ENCODE results near the gene ENOX2.

ENOX2 gene

DNA sequence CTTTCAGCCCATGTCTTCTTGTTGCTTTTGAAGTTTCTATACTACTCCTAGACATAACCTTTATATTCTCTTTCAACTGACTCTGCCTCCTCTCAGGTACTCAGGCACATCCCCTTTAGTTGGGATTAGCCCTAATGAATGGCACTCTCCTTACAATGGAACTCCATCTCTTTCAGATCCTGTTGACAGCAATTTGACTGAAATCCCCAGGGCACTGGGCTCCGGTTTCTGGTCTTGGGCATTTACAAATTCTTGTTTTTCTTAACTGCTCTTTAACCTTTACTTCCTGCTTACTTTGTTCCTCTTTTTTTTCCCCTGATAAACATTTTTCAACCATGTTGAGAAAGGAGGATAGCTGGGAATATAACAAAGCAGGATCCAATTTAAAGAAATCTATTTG, 68.9 kb downstream of the ENOX2 start:
- no peak overlapping the region for H2BK12ac ChIP-seq (ENCODE audit: low read length in 2 of 2)
- no peak overlapping the region for H4K91ac ChIP-seq (ENCODE audit: low read length)
- no peak overlapping the region for H3K9ac ChIP-seq (ENCODE audit: low read length)
- H2BK120ac ChIP-seq (ENCODE audit: low read depth, low read length), result no peak overlapping the region
- no peak overlapping the region for H3K4ac ChIP-seq (ENCODE audit: low read depth in 1 of 2, low read length in 2 of 2)
- no peak overlapping the region for H4K8ac ChIP-seq (ENCODE audit: low read length)
- H3K4me3 ChIP-seq (ENCODE audit: insufficient read depth in 1 of 2, low read depth in 1 of 2, low read length in 2 of 2), result no peak overlapping the region
- H2AK5ac ChIP-seq (ENCODE audit: low read length, severe bottlenecking), result no peak overlapping the region
- no peaks in the 10 kb centered on the region for H3K27me3 ChIP-seq (ENCODE audit: control insufficient read depth in 1 of 2, insufficient read depth in 1 of 2, low read length in 2 of 2)
- no peak overlapping the region for H3K23ac ChIP-seq (ENCODE audit: low read length in 2 of 2)
- no peak for DNase-seq
- no peak overlapping the region for H3K27ac ChIP-seq (ENCODE audit: low read length, poor library complexity, severe bottlenecking)
- WGBS, result 0% methylated on average over 1 of the region's 1 CpG
- no peak overlapping the region for H2BK15ac ChIP-seq (ENCODE audit: low read depth, poor library complexity, severe bottlenecking)
- H3K79me1 ChIP-seq (replicated peaks; ENCODE audit: low read length, poor library complexity, severe bottlenecking), result peaks cover 4% of the 10 kb centered on the region
- no peaks in the 10 kb centered on the region for H3K36me3 ChIP-seq (ENCODE audit: control insufficient read depth in 1 of 2, insufficient read depth in 2 of 2, low read depth in 1 of 2, low read length in 2 of 2)
- H3K4me2 ChIP-seq (ENCODE audit: low read length, poor library complexity, severe bottlenecking), result no peak overlapping the region
- H2BK5ac ChIP-seq (ENCODE audit: low read depth, low read length, poor library complexity, severe bottlenecking), result no peak overlapping the region
- H3K14ac ChIP-seq (ENCODE audit: low read length in 2 of 2), result no peak overlapping the region
- no peaks in the 10 kb centered on the region for H3K4me1 ChIP-seq (ENCODE audit: control insufficient read depth, insufficient read depth, low read depth, low read length)
- no peaks in the 10 kb centered on the region for H3K9me3 ChIP-seq (ENCODE audit: control insufficient read depth, low read length)
- H2AFZ ChIP-seq (ENCODE audit: low read depth, low read length), result no peak overlapping the region
- H3K18ac ChIP-seq (ENCODE audit: low read depth in 1 of 2, low read length in 2 of 2), result no peak overlapping the region

GRCh38 chrX:130831347-130831722, 71.7 kb downstream of the ENOX2 start:
- Histone ChIP-seq H2AFZ (ENCODE audit: low read depth, low read length) (no peak overlapping the region), H2BK15ac (ENCODE audit: low read depth, poor library complexity, severe bottlenecking) (no peak overlapping the region), H2BK120ac (ENCODE audit: low read depth, low read length) (no peak overlapping the region), H4K8ac (ENCODE audit: low read length) (no peak overlapping the region), H3K14ac (ENCODE audit: low read length in 2 of 2) (no peak overlapping the region), H3K27me3 (ENCODE audit: control insufficient read depth in 1 of 2, insufficient read depth in 1 of 2, low read length in 2 of 2) (no peaks in the 10 kb centered on the region), H3K9me3 (ENCODE audit: control insufficient read depth, low read length) (no peaks in the 10 kb centered on the region), H3K9ac (ENCODE audit: low read length) (no peak overlapping the region), H3K18ac (ENCODE audit: low read depth in 1 of 2, low read length in 2 of 2) (no peak overlapping the region), H3K4me1 (ENCODE audit: control insufficient read depth, insufficient read depth, low read depth, low read length) (no peaks in the 10 kb centered on the region), H2BK12ac (ENCODE audit: low read length in 2 of 2) (no peak overlapping the region), H3K27ac (ENCODE audit: low read length, poor library complexity, severe bottlenecking) (no peak overlapping the region), H3K36me3 (ENCODE audit: control insufficient read depth in 1 of 2, insufficient read depth in 2 of 2, low read depth in 1 of 2, low read length in 2 of 2) (no peaks in the 10 kb centered on the region), H2BK5ac (ENCODE audit: low read depth, low read length, poor library complexity, severe bottlenecking) (no peak overlapping the region), H3K4ac (ENCODE audit: low read depth in 1 of 2, low read length in 2 of 2) (no peak overlapping the region), H3K79me1 (replicated peaks; ENCODE audit: low read length, poor library complexity, severe bottlenecking) (peaks cover 4% of the 10 kb centered on the region), H3K23ac (ENCODE audit: low read length in 2 of 2) (no peak overlapping the region), H3K4me3 (ENCODE audit: insufficient read depth in 1 of 2, low read depth in 1 of 2, low read length in 2 of 2) (no peak overlapping the region), H2AK5ac (ENCODE audit: low read length, severe bottlenecking) (no peak overlapping the region), H3K4me2 (ENCODE audit: low read length, poor library complexity, severe bottlenecking) (no peak overlapping the region), H4K91ac (ENCODE audit: low read length) (no peak overlapping the region)
- DNase-seq, result no peak
- WGBS, result 100% methylated on average over 1 of the region's 1 CpG

DNA sequence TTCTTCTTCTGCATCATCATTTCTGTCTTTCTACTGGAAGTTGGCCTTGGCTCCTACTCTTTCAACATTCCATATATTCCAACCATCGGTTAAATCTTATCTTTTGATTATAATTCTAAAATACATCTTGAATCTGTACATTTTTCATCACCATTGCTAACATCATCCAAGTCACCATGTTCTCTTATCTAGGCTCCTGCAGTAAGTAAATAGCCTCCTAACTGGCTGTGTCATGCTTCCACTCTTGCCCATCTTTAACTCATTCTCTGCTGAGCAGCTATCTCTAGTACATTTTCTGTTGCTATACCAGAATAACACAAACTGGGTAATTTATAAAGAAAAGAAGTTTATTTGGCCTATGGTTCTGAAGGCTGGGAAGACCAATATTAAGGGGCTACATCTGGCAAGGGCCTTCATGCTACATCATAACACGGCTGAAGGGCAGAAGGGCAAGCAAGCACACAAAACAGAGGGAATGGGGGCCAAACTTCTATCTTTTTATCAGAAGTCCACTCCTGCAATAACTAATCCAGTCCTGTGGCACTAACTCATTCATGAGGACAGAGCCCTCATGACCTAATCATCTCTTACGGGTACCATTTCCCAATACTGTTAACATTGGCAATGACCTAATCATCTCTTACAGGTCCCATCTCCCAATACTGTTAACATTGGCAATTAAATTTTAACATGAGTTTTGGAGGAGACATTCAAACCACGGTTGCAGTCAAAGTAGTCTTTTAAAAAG, 72.2 kb downstream of the ENOX2 start:
- Histone ChIP-seq H3K14ac (ENCODE audit: low read length in 2 of 2) (no peak overlapping the region), H3K4me2 (ENCODE audit: low read length, poor library complexity, severe bottlenecking) (no peak overlapping the region), H2AFZ (ENCODE audit: low read depth, low read length) (no peak overlapping the region), H2BK15ac (ENCODE audit: low read depth, poor library complexity, severe bottlenecking) (no peak overlapping the region), H2AK5ac (ENCODE audit: low read length, severe bottlenecking) (no peak overlapping the region), H3K27me3 (ENCODE audit: control insufficient read depth in 1 of 2, insufficient read depth in 1 of 2, low read length in 2 of 2) (no peaks in the 10 kb centered on the region), H4K8ac (ENCODE audit: low read length) (no peak overlapping the region), H3K4me3 (ENCODE audit: insufficient read depth in 1 of 2, low read depth in 1 of 2, low read length in 2 of 2) (no peak overlapping the region), H3K79me1 (replicated peaks; ENCODE audit: low read length, poor library complexity, severe bottlenecking) (peaks cover 4% of the 10 kb centered on the region), H3K4ac (ENCODE audit: low read depth in 1 of 2, low read length in 2 of 2) (no peak overlapping the region), H3K9me3 (ENCODE audit: control insufficient read depth, low read length) (no peaks in the 10 kb centered on the region), H3K27ac (ENCODE audit: low read length, poor library complexity, severe bottlenecking) (no peak overlapping the region), H2BK12ac (ENCODE audit: low read length in 2 of 2) (no peak overlapping the region), H3K18ac (ENCODE audit: low read depth in 1 of 2, low read length in 2 of 2) (no peak overlapping the region), H3K23ac (ENCODE audit: low read length in 2 of 2) (no peak overlapping the region), H3K9ac (ENCODE audit: low read length) (no peak overlapping the region), H3K36me3 (ENCODE audit: control insufficient read depth in 1 of 2, insufficient read depth in 2 of 2, low read depth in 1 of 2, low read length in 2 of 2) (no peaks in the 10 kb centered on the region), H2BK120ac (ENCODE audit: low read depth, low read length) (no peak overlapping the region), H3K4me1 (ENCODE audit: control insufficient read depth, insufficient read depth, low read depth, low read length) (no peaks in the 10 kb centered on the region), H4K91ac (ENCODE audit: low read length) (no peak overlapping the region), H2BK5ac (ENCODE audit: low read depth, low read length, poor library complexity, severe bottlenecking) (no peak overlapping the region)
- DNase-seq, result no peak
- 100% methylated on average over 3 of the region's 4 CpGs for WGBS

- Histone ChIP-seq H3K79me1 (replicated peaks; ENCODE audit: low read length, poor library complexity, severe bottlenecking) (peaks cover 4% of the 10 kb centered on the region), H2BK15ac (ENCODE audit: low read depth, poor library complexity, severe bottlenecking) (no peak overlapping the region), H3K9ac (ENCODE audit: low read length) (no peak overlapping the region), H3K23ac (ENCODE audit: low read length in 2 of 2) (no peak overlapping the region), H2BK12ac (ENCODE audit: low read length in 2 of 2) (no peak overlapping the region), H4K8ac (ENCODE audit: low read length) (no peak overlapping the region), H3K27ac (ENCODE audit: low read length, poor library complexity, severe bottlenecking) (no peak overlapping the region), H3K4me3 (ENCODE audit: insufficient read depth in 1 of 2, low read depth in 1 of 2, low read length in 2 of 2) (no peak overlapping the region), H3K9me3 (ENCODE audit: control insufficient read depth, low read length) (no peaks in the 10 kb centered on the region), H4K91ac (ENCODE audit: low read length) (no peak overlapping the region), H3K4me1 (ENCODE audit: control insufficient read depth, insufficient read depth, low read depth, low read length) (no peaks in the 10 kb centered on the region), H3K14ac (ENCODE audit: low read length in 2 of 2) (no peak overlapping the region), H3K27me3 (ENCODE audit: control insufficient read depth in 1 of 2, insufficient read depth in 1 of 2, low read length in 2 of 2) (no peaks in the 10 kb centered on the region), H2BK5ac (ENCODE audit: low read depth, low read length, poor library complexity, severe bottlenecking) (no peak overlapping the region), H2AFZ (ENCODE audit: low read depth, low read length) (no peak overlapping the region), H2AK5ac (ENCODE audit: low read length, severe bottlenecking) (no peak overlapping the region), H3K36me3 (ENCODE audit: control insufficient read depth in 1 of 2, insufficient read depth in 2 of 2, low read depth in 1 of 2, low read length in 2 of 2) (no peaks in the 10 kb centered on the region), H3K4me2 (ENCODE audit: low read length, poor library complexity, severe bottlenecking) (no peak overlapping the region), H3K4ac (ENCODE audit: low read depth in 1 of 2, low read length in 2 of 2) (no peak overlapping the region), H3K18ac (ENCODE audit: low read depth in 1 of 2, low read length in 2 of 2) (no peak overlapping the region), H2BK120ac (ENCODE audit: low read depth, low read length) (no peak overlapping the region)
- 100% methylated on average over 1 of the region's 2 CpGs for WGBS
- no peak for DNase-seq
These were observed 73.2 kb downstream of the ENOX2 start for GRCh38 chrX:130829526-130830515.

Measured in mesenchymal stem cell (in vitro differentiated cells and primary cell).